H9 (cell line): Measurements from ENCODE around the gene TSPAN32. TPM values are rescaled to one million over a fixed set of nuclear protein-coding genes. Genes with fewer than 3 reads are reported as not detected.

Experiments
- DNase-seq: peaks from one replicate; pipeline ENCODE4 v3.0.0-alpha.2; 2017
- H2AFZ ChIP-seq: one replicate; pipeline ENCODE4 v1.6.1; 2013; ENCODE audit warnings: mild to moderate bottlenecking, low read length, control low read depth, moderate library complexity
- H2AK5ac ChIP-seq: 2 replicates; pipeline ENCODE4 v1.6.1; 2013; ENCODE audit warnings: low read length, control low read depth, mixed read lengths; ENCODE audit not compliant: insufficient read length
- H2BK120ac ChIP-seq: one replicate; pipeline ENCODE4 v1.6.1; 2013; ENCODE audit warnings: low read depth, mild to moderate bottlenecking, low read length, control low read depth, inconsistent platforms; ENCODE audit not compliant: poor library complexity, severe bottlenecking
- H2BK12ac ChIP-seq: 2 replicates; pipeline ENCODE4 v1.6.1; 2013; ENCODE audit warnings: low read length, control low read depth, mixed read lengths, low read depth; ENCODE audit not compliant: insufficient read length
- H2BK15ac ChIP-seq: 2 replicates; pipeline ENCODE4 v1.6.1; 2013; ENCODE audit warnings: low read depth, low read length, control low read depth
- H2BK20ac ChIP-seq: one replicate; pipeline ENCODE4 v1.6.1; 2013; ENCODE audit warnings: low read depth, mild to moderate bottlenecking, low read length, control low read depth, inconsistent platforms; ENCODE audit not compliant: poor library complexity, severe bottlenecking
- H2BK5ac ChIP-seq: 2 replicates; pipeline ENCODE4 v1.6.1; 2013; ENCODE audit warnings: low read length, control low read depth, mixed read lengths; ENCODE audit not compliant: insufficient read length
- H3K14ac ChIP-seq: 2 replicates; pipeline ENCODE4 v1.6.1; 2013; ENCODE audit warnings: low read length, control low read depth; ENCODE audit not compliant: insufficient read depth
- H3K18ac ChIP-seq: 2 replicates; pipeline ENCODE4 v1.6.1; 2013; ENCODE audit warnings: low read depth, mild to moderate bottlenecking, mixed read lengths, low read length, control low read depth; ENCODE audit not compliant: insufficient read length
- H3K23ac ChIP-seq: 2 replicates; pipeline ENCODE4 v1.6.1; 2013; ENCODE audit warnings: low read length, control low read depth, mixed read lengths, low read depth; ENCODE audit not compliant: insufficient read length
- H3K23me2 ChIP-seq: 2 replicates; pipeline ENCODE4 v1.6.1; 2013; ENCODE audit warnings: low read depth, mild to moderate bottlenecking, mixed read lengths, low read length, control low read depth; ENCODE audit not compliant: insufficient read length, poor library complexity, severe bottlenecking
- H3K27ac ChIP-seq: 2 replicates; pipeline ENCODE4 v1.5.1; 2013; ENCODE audit warnings: low read length, control low read depth, mixed read lengths, low read depth; ENCODE audit not compliant: insufficient read length
- H3K27me3 ChIP-seq: 2 replicates; pipeline ENCODE4 v1.6.1; 2013; ENCODE audit warnings: low read length, control low read depth, inconsistent platforms; ENCODE audit not compliant: insufficient read depth
- H3K4ac ChIP-seq: 2 replicates; pipeline ENCODE4 v1.6.1; 2013; ENCODE audit warnings: low read depth, mild to moderate bottlenecking, control low read depth, inconsistent platforms, low read length, moderate library complexity
- H3K4me1 ChIP-seq: 2 replicates; pipeline ENCODE4 v1.6.1; 2013; ENCODE audit warnings: low read length, control low read depth, inconsistent platforms; ENCODE audit not compliant: insufficient read depth
- H3K4me2 ChIP-seq: 2 replicates; pipeline ENCODE4 v1.6.1; 2013; ENCODE audit warnings: low read length, control low read depth, mixed read lengths; ENCODE audit not compliant: insufficient read length, insufficient read depth
- H3K56ac ChIP-seq: 2 replicates; pipeline ENCODE4 v1.6.1; 2013; ENCODE audit warnings: low read depth, mild to moderate bottlenecking, mixed read lengths, low read length, control low read depth; ENCODE audit not compliant: insufficient read length
- H3K79me1 ChIP-seq: 2 replicates; pipeline ENCODE4 v1.6.1; 2013; ENCODE audit warnings: low read depth, mild to moderate bottlenecking, moderate library complexity, low read length, control low read depth, inconsistent platforms; ENCODE audit not compliant: insufficient read depth, poor library complexity, severe bottlenecking
- H3K79me2 ChIP-seq: 2 replicates; pipeline ENCODE4 v1.6.1; 2013; ENCODE audit warnings: low read length, control low read depth, inconsistent platforms; ENCODE audit not compliant: insufficient read depth
- H3K9ac ChIP-seq: 2 replicates; pipeline ENCODE4 v1.6.1; 2013; ENCODE audit warnings: low read length, control low read depth, mixed read lengths; ENCODE audit not compliant: insufficient read length; ENCODE audit errors: extremely low read depth
- H3K9me3 ChIP-seq: one replicate; pipeline ENCODE4 v1.6.1; 2013; ENCODE audit warnings: low read depth, low read length, inconsistent platforms; ENCODE audit not compliant: control insufficient read depth
- H3T11ph ChIP-seq: one replicate; pipeline ENCODE4 v1.6.1; 2013; ENCODE audit warnings: mild to moderate bottlenecking, low read length, control low read depth, inconsistent platforms
- H4K20me1 ChIP-seq: one replicate; pipeline ENCODE4 v1.6.1; 2013; ENCODE audit not compliant: control insufficient read depth, insufficient read length, insufficient read depth
- H4K5ac ChIP-seq: 2 replicates; pipeline ENCODE4 v1.6.1; 2013; ENCODE audit warnings: low read depth, mild to moderate bottlenecking, mixed read lengths, low read length, control low read depth; ENCODE audit not compliant: insufficient read length
- H4K8ac ChIP-seq: replicated peaks from 2 replicates; pipeline ENCODE4 v1.6.1; 2013; ENCODE audit warnings: low read length, control low read depth, mixed read lengths, low read depth; ENCODE audit not compliant: insufficient read length
- H4K91ac ChIP-seq: 2 replicates; pipeline ENCODE4 v1.6.1; 2013; ENCODE audit warnings: low read depth, mild to moderate bottlenecking, moderate library complexity, mixed read lengths, low read length, control low read depth; ENCODE audit not compliant: insufficient read length
- H3K27ac Mint-ChIP-seq, 3 experiments: 2 replicates in 2 of 3; 3 replicates in 1 of 3; pipeline ENCODE4 v1.8.0; 2020 to 2021; ENCODE audit warnings: mixed read lengths in 3 of 3, mild to moderate bottlenecking in 1 of 3, moderate library complexity in 1 of 3
- H3K27me3 Mint-ChIP-seq: 2 replicates; pipeline ENCODE4 v1.8.0; 2021; ENCODE audit warnings: low read depth, mild to moderate bottlenecking, moderate library complexity, mixed read lengths
- H3K36me3 Mint-ChIP-seq, 3 experiments: 2 replicates in 2 of 3; 3 replicates in 1 of 3; pipeline ENCODE4 v1.8.0; 2020 to 2021; ENCODE audit warnings: low read depth in 3 of 3, mixed read lengths in 3 of 3; ENCODE audit not compliant: insufficient read depth in 1 of 3
- H3K4me1 Mint-ChIP-seq, 2 experiments: 2 replicates each; pipeline ENCODE4 v1.8.0; 2020; ENCODE audit warnings: mixed read lengths in 2 of 2
- H3K4me3 Mint-ChIP-seq, 2 experiments: 2 replicates in 1 of 2; 3 replicates in 1 of 2; pipeline ENCODE4 v1.8.0; 2020 to 2021; ENCODE audit warnings: mild to moderate bottlenecking in 2 of 2, mixed read lengths in 2 of 2, moderate library complexity in 1 of 2
- H3K9me3 Mint-ChIP-seq, 2 experiments: 2 replicates in 1 of 2; 3 replicates in 1 of 2; pipeline ENCODE4 v1.8.0; 2020; ENCODE audit warnings: mild to moderate bottlenecking in 2 of 2, mixed read lengths in 2 of 2, moderate library complexity in 1 of 2
- WGBS: extraction: QIAGEN DNeasy Blood & Tissue Kit; methylation state at CpG from one replicate; pipeline ENCODE4 v1.1.7; 2013; ENCODE audit warnings: missing lambda C conversion rate, low lambda C conversion rate, mixed read lengths; ENCODE audit not compliant: insufficient read length; ENCODE audit errors: extremely low coverage; 5-methylcytosine and 5-hydroxymethylcytosine counted together
- total RNA-seq: library from RNA; stranded (reverse); gene quantifications from 2 replicates; pipeline ENCODE4 v1.2.1, GENCODE V29; 2021
- TF ChIP-seq, protein P1 (sequence below): fragments of 200-600 bp; sonication (generic); conservative IDR thresholded peaks from 3 replicates; pipeline ENCODE4 v1.8.0; 2021; ENCODE audit warnings: antibody characterized with exemption, mild to moderate bottlenecking

The TSPAN32 gene
- total RNA-seq, 1 experiment from 2014 or later, result not detected

GRCh38 chr11:2263724-2264360 lies 38.0 kb upstream of the TSPAN32 start:
- no peak overlapping the region for H3K27ac ChIP-seq
- no peak overlapping the region for H2AFZ ChIP-seq
- H3T11ph ChIP-seq, result no peak overlapping the region
- Mint-ChIP-seq H3K9me3 (no peaks in the 10 kb centered on the region; a peak in 2 of 5 replicates), H3K27me3 (peaks cover 68% of the 10 kb centered on the region), H3K4me1 (peaks cover 4 to 8% of the 10 kb centered on the region in 2 experiments), H3K4me3 (no peak overlapping the region; a peak in 1 of 5 replicates), H3K36me3 (no peaks in the 10 kb centered on the region), H3K27ac (no peak overlapping the region)
- no peak for DNase-seq
- no peak overlapping the region for H3K4me2 ChIP-seq
- WGBS, result no CpG with 5 or more reads among the region's 13 CpGs
- H3K4ac ChIP-seq, result no peak overlapping the region
- H3K9ac ChIP-seq, result no peak overlapping the region
- peaks cover 11% of the 10 kb centered on the region; the same call in 1 of the 2 replicates for H3K27me3 ChIP-seq
- H3K9me3 ChIP-seq, result no peaks in the 10 kb centered on the region
- H2BK20ac ChIP-seq, result no peak overlapping the region
- H2BK120ac ChIP-seq, result no peak overlapping the region
- peaks cover 4% of the 10 kb centered on the region for H4K20me1 ChIP-seq
- H3K23me2 ChIP-seq, result no peaks in the 10 kb centered on the region
- no peak overlapping the region for H3K18ac ChIP-seq
- no peak overlapping the region for H4K91ac ChIP-seq
- no peak overlapping the region for H3K14ac ChIP-seq
- H3K4me1 ChIP-seq, result no peaks in the 10 kb centered on the region
- no peak overlapping the region for H2BK15ac ChIP-seq
- no peak overlapping the region for H3K23ac ChIP-seq
- no peak overlapping the region for H2AK5ac ChIP-seq
- H4K8ac ChIP-seq, result no peak overlapping the region
- TF ChIP-seq, protein P1, sequence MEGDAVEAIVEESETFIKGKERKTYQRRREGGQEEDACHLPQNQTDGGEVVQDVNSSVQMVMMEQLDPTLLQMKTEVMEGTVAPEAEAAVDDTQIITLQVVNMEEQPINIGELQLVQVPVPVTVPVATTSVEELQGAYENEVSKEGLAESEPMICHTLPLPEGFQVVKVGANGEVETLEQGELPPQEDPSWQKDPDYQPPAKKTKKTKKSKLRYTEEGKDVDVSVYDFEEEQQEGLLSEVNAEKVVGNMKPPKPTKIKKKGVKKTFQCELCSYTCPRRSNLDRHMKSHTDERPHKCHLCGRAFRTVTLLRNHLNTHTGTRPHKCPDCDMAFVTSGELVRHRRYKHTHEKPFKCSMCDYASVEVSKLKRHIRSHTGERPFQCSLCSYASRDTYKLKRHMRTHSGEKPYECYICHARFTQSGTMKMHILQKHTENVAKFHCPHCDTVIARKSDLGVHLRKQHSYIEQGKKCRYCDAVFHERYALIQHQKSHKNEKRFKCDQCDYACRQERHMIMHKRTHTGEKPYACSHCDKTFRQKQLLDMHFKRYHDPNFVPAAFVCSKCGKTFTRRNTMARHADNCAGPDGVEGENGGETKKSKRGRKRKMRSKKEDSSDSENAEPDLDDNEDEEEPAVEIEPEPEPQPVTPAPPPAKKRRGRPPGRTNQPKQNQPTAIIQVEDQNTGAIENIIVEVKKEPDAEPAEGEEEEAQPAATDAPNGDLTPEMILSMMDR, result no peak
- no peak overlapping the region for H2BK5ac ChIP-seq
- H3K56ac ChIP-seq, result no peak overlapping the region
- H4K5ac ChIP-seq, result no peak overlapping the region
- H3K79me1 ChIP-seq, result no peaks in the 10 kb centered on the region
- H2BK12ac ChIP-seq, result no peak overlapping the region
- H3K79me2 ChIP-seq, result no peaks in the 10 kb centered on the region
